ENCODE measurements around the gene OR6S1. TPM values are rescaled to one million over a fixed set of nuclear protein-coding genes. Genes with fewer than 3 reads are reported as not detected.

OR6S1 gene
- total RNA-seq, 1 experiment from 2014 or later = not detected

DNA sequence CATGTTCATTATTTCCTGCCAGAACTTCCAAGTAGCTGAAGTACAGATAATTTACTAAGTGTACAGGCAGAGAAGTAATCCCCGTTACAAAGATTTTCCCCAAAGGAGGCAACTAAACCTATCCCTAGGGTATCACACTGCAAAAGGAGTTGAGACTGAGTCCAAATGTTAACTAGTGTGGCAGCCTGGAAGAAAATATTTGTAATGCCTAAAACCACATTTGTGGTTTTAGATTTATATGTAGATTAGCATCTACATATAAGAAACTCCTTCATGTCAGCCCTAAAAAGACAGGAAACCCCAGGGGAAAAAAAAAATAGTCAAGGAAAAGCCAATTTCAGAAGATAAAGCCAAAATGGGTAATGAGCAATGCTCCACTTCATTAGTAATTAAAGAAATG lies 48.9 kb downstream of the OR6S1 start:
- Histone ChIP-seq H3K27ac (ENCODE audit: low read length) (no peak overlapping the region), H3K27me3 (ENCODE audit: control insufficient read depth, insufficient read depth, low read length) (no peaks in the 10 kb centered on the region), H3K9me3 (ENCODE audit: control insufficient read depth, insufficient read depth, low read depth, low read length) (no peaks in the 10 kb centered on the region), H3K36me3 (ENCODE audit: control insufficient read depth, insufficient read depth, low read length) (no peaks in the 10 kb centered on the region), H3K4me1 (ENCODE audit: control insufficient read depth, insufficient read depth, low read length) (no peaks in the 10 kb centered on the region; the same call in 1 of the 2 replicates), H3K4me3 (ENCODE audit: low read depth in 2 of 2, low read length in 2 of 2) (no peak overlapping the region)
- TF ChIP-seq SIN3A (IDR thresholded peaks at IDR 0.05; ENCODE audit: borderline replicate concordance, insufficient read depth, low read depth, low read length) (no peak), POLR2AphosphoS5 (IDR thresholded peaks at IDR 0.05; ENCODE audit: low read depth, low read length) (no peak), TCF7L2 (IDR thresholded peaks at IDR 0.05; ENCODE audit: low read depth, low read length) (no peak)
- TF ChIP-seq, protein P1, sequence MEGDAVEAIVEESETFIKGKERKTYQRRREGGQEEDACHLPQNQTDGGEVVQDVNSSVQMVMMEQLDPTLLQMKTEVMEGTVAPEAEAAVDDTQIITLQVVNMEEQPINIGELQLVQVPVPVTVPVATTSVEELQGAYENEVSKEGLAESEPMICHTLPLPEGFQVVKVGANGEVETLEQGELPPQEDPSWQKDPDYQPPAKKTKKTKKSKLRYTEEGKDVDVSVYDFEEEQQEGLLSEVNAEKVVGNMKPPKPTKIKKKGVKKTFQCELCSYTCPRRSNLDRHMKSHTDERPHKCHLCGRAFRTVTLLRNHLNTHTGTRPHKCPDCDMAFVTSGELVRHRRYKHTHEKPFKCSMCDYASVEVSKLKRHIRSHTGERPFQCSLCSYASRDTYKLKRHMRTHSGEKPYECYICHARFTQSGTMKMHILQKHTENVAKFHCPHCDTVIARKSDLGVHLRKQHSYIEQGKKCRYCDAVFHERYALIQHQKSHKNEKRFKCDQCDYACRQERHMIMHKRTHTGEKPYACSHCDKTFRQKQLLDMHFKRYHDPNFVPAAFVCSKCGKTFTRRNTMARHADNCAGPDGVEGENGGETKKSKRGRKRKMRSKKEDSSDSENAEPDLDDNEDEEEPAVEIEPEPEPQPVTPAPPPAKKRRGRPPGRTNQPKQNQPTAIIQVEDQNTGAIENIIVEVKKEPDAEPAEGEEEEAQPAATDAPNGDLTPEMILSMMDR (IDR thresholded peaks at IDR 0.05) = no peak
- TF ChIP-seq, protein P2, sequence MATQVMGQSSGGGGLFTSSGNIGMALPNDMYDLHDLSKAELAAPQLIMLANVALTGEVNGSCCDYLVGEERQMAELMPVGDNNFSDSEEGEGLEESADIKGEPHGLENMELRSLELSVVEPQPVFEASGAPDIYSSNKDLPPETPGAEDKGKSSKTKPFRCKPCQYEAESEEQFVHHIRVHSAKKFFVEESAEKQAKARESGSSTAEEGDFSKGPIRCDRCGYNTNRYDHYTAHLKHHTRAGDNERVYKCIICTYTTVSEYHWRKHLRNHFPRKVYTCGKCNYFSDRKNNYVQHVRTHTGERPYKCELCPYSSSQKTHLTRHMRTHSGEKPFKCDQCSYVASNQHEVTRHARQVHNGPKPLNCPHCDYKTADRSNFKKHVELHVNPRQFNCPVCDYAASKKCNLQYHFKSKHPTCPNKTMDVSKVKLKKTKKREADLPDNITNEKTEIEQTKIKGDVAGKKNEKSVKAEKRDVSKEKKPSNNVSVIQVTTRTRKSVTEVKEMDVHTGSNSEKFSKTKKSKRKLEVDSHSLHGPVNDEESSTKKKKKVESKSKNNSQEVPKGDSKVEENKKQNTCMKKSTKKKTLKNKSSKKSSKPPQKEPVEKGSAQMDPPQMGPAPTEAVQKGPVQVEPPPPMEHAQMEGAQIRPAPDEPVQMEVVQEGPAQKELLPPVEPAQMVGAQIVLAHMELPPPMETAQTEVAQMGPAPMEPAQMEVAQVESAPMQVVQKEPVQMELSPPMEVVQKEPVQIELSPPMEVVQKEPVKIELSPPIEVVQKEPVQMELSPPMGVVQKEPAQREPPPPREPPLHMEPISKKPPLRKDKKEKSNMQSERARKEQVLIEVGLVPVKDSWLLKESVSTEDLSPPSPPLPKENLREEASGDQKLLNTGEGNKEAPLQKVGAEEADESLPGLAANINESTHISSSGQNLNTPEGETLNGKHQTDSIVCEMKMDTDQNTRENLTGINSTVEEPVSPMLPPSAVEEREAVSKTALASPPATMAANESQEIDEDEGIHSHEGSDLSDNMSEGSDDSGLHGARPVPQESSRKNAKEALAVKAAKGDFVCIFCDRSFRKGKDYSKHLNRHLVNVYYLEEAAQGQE (IDR thresholded peaks at IDR 0.05; ENCODE audit: insufficient read depth in 1 of 2, low read depth in 2 of 2, low read length in 1 of 2) = no peak
- DNase-seq (ENCODE audit: low read depth, low spot score) (no peak), ATAC-seq (no peak)
- in situ Hi-C loops (cut with HindIII; ENCODE audit: low pct_unique_long_range_greater_than_20kb, low sequenced_read_pairs) = no loop called here
- ChIA-PET POLR2A (no interaction called here), CTCF (no interaction called here)
- BruUV-seq (replicated peaks) = no TSS peak
- intact Hi-C loops (cut with micrococcal nuclease; ENCODE audit: unreplicated experiment) = no loop called here

DNA sequence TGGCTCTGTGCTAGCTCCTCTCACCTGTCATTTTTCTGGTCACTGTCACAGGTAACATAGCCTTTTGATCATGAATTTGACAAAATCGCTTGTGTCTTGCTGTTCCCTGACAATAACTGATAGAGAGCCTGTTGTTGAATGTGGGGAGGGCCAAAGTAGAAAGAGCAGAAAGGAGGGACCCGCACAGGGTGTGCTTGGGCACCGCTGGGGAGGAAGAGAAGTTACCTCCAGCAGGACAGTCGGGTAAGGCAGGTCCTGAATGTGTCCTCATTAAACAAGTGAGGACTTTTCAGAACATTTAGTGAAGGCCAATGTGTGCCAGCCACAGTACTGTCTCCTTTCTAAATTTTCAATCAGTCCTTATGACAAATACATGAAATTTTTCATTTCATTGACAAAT lies 50.3 kb downstream of the OR6S1 start, which contains the start of gene RNASE12:
Gene RNASE12, minus strand, starts transcription at position 142 of the 400 bp plus-strand sequence. CDS start 653 bp downstream, outside the sequence.
- TF ChIP-seq POLR2AphosphoS5 (IDR thresholded peaks at IDR 0.05; ENCODE audit: low read depth, low read length) (no peak), SIN3A (IDR thresholded peaks at IDR 0.05; ENCODE audit: borderline replicate concordance, insufficient read depth, low read depth, low read length) (no peak), TCF7L2 (IDR thresholded peaks at IDR 0.05; ENCODE audit: low read depth, low read length) (no peak)
- TF ChIP-seq, protein P1 (IDR thresholded peaks at IDR 0.05) = no peak
- TF ChIP-seq, protein P2 (IDR thresholded peaks at IDR 0.05; ENCODE audit: insufficient read depth in 1 of 2, low read depth in 2 of 2, low read length in 1 of 2) = no peak
- in situ Hi-C loops (cut with HindIII; ENCODE audit: low pct_unique_long_range_greater_than_20kb, low sequenced_read_pairs) (no loop called here), intact Hi-C loops (cut with micrococcal nuclease; ENCODE audit: unreplicated experiment) (no loop called here)
- Histone ChIP-seq H3K36me3 (ENCODE audit: control insufficient read depth, insufficient read depth, low read length) (no peaks in the 10 kb centered on the region), H3K4me3 (ENCODE audit: low read depth in 2 of 2, low read length in 2 of 2) (no peak within 1 kb of the TSS), H3K27ac (ENCODE audit: low read length) (no peak within 1 kb of the TSS), H3K9me3 (ENCODE audit: control insufficient read depth, insufficient read depth, low read depth, low read length) (no peaks in the 10 kb centered on the region), H3K4me1 (ENCODE audit: control insufficient read depth, insufficient read depth, low read length) (no peaks in the 10 kb centered on the region; the same call in 1 of the 2 replicates), H3K27me3 (ENCODE audit: control insufficient read depth, insufficient read depth, low read length) (no peaks in the 10 kb centered on the region; the same call in none of the 2 replicates)
- DNase-seq (ENCODE audit: low read depth, low spot score) (no peak), ATAC-seq (no peak)
- BruUV-seq (replicated peaks) = no TSS peak
- ChIA-PET CTCF (no interaction called here), POLR2A (no interaction called here)
